GM21367 (cell line): ENCODE results near the gene HLA-F.

ENCODE experiments used
- ATAC-seq: cut with Tn5 transposase; IDR thresholded peaks from one replicate; pipeline ENCODE4 v1.9.1; 2021; ENCODE audit not compliant: unreplicated experiment

Gene HLA-F

GRCh38 chr6:29742127-29742526 is 18.9 kb downstream of the HLA-F start:
- no peak for ATAC-seq

GRCh38 chr6:29743025-29743424 is 19.8 kb downstream of the HLA-F start:
- no peak for ATAC-seq

- ATAC-seq = no peak
Measured at GRCh38 chr6:29743568-29743967, 20.3 kb downstream of the HLA-F start.

GRCh38 chr6:29744131-29744530 is 20.9 kb downstream of the HLA-F start:
- ATAC-seq = no peak

GRCh38 chr6:29744621-29745020 is 21.4 kb downstream of the HLA-F start:
- no peak for ATAC-seq

- no peak for ATAC-seq
Measured at GRCh38 chr6:29745386-29745785, 22.2 kb downstream of the HLA-F start.

GRCh38 chr6:29745855-29746449 is 22.7 kb downstream of the HLA-F start:
- ATAC-seq = no peak

GRCh38 chr6:29746846-29747687 is 23.8 kb downstream of the HLA-F start:
- no peak for ATAC-seq

GRCh38 chr6:29747688-29748250 is 24.5 kb downstream of the HLA-F start:
- ATAC-seq = no peak

GRCh38 chr6:29748391-29749307 is 25.4 kb downstream of the HLA-F start:
- peak; percentile 44 for ATAC-seq

GRCh38 chr6:29749308-29749662 is 26.1 kb downstream of the HLA-F start:
- no peak for ATAC-seq

- no peak for ATAC-seq
Measured at GRCh38 chr6:29749668-29750067, 26.4 kb downstream of the HLA-F start.

- no peak for ATAC-seq
Measured at GRCh38 chr6:29750709-29751108, 27.5 kb downstream of the HLA-F start.

- no peak for ATAC-seq
Measured at GRCh38 chr6:29751480-29751879, 28.2 kb downstream of the HLA-F start.

GRCh38 chr6:29752451-29753308 is 29.4 kb downstream of the HLA-F start:
- ATAC-seq = peak; percentile 74

GRCh38 chr6:29753309-29753644 is 30.0 kb downstream of the HLA-F start:
- ATAC-seq = no peak

- ATAC-seq = no peak
Measured at GRCh38 chr6:29755295-29755871, 32.1 kb downstream of the HLA-F start.

- ATAC-seq = no peak
Measured at GRCh38 chr6:29757282-29757681, 34.0 kb downstream of the HLA-F start.

GRCh38 chr6:29757701-29758293 is 34.6 kb downstream of the HLA-F start:
- no peak for ATAC-seq

- no peak for ATAC-seq
Measured at GRCh38 chr6:29758761-29759160, 35.5 kb downstream of the HLA-F start.
